GM19372 (cell line): ENCODE results near the gene PTPRD.
"Not testable (repeated sequence)": the region's sequence is repeated elsewhere in the genome, so short reads cannot be mapped to it uniquely, and the experiment has no call there.

ENCODE experiments used
- ATAC-seq: cut with Tn5 transposase; IDR thresholded peaks from one replicate; pipeline ENCODE4 v1.9.1; 2021; ENCODE audit warnings: mild to moderate bottlenecking, low read depth, moderate library complexity; ENCODE audit not compliant: unreplicated experiment

The PTPRD gene

GRCh38 chr9:8968350-8968749 is 1644.5 kb downstream of the PTPRD start:
- ATAC-seq = not testable (repeated sequence)

- ATAC-seq = no peak
Observed at GRCh38 chr9:8963885-8964284, 1648.9 kb downstream of the PTPRD start.

- ATAC-seq = no peak
Observed at GRCh38 chr9:8962084-8962483, 1650.7 kb downstream of the PTPRD start.

GRCh38 chr9:8961186-8961851 is 1651.5 kb downstream of the PTPRD start:
- no peak for ATAC-seq

- ATAC-seq = no peak
Observed at GRCh38 chr9:8960254-8960653, 1652.5 kb downstream of the PTPRD start.

GRCh38 chr9:8958358-8958757 is 1654.4 kb downstream of the PTPRD start:
- ATAC-seq = no peak

GRCh38 chr9:8955315-8955714 is 1657.5 kb downstream of the PTPRD start:
- no peak for ATAC-seq

GRCh38 chr9:8946461-8946860 is 1666.3 kb downstream of the PTPRD start:
- ATAC-seq = no peak

- ATAC-seq = no peak
Observed at GRCh38 chr9:8943392-8943791, 1669.4 kb downstream of the PTPRD start.

GRCh38 chr9:8940650-8941049 is 1672.2 kb downstream of the PTPRD start:
- ATAC-seq = no peak

GRCh38 chr9:8926461-8926860 is 1686.3 kb downstream of the PTPRD start:
- no peak for ATAC-seq

GRCh38 chr9:8924562-8924961 is 1688.2 kb downstream of the PTPRD start:
- no peak for ATAC-seq

- ATAC-seq = not testable (repeated sequence)
Observed at GRCh38 chr9:8920478-8921183, 1692.2 kb downstream of the PTPRD start.

- no peak for ATAC-seq
Observed at GRCh38 chr9:8917956-8918739, 1694.7 kb downstream of the PTPRD start.

GRCh38 chr9:8916771-8917170 is 1696.0 kb downstream of the PTPRD start:
- ATAC-seq = no peak

GRCh38 chr9:8907868-8908267 is 1704.9 kb downstream of the PTPRD start:
- no peak for ATAC-seq

- no peak for ATAC-seq
Observed at GRCh38 chr9:8905731-8906130, 1707.1 kb downstream of the PTPRD start.

GRCh38 chr9:8904771-8905515 is 1707.9 kb downstream of the PTPRD start:
- ATAC-seq = no peak

GRCh38 chr9:8903077-8903476 is 1709.7 kb downstream of the PTPRD start:
- no peak for ATAC-seq

GRCh38 chr9:8901146-8901545 is 1711.7 kb downstream of the PTPRD start:
- ATAC-seq = no peak

- no peak for ATAC-seq
Observed at GRCh38 chr9:8899511-8899910, 1713.3 kb downstream of the PTPRD start.
